Loucy (cell line): Measurements from ENCODE around the gene GJB4.

Experiments
- H2AFZ ChIP-seq: fragments of 200-600 bp; sonication (generic); 2 replicates; pipeline ENCODE4 v1.6.0; 2016; ENCODE audit warnings: antibody characterized with exemption, mild to moderate bottlenecking, low read length, moderate library complexity
- H3F3A ChIP-seq: fragments of 200-600 bp; 2 replicates; pipeline ENCODE4 v1.6.0; 2016; ENCODE audit warnings: antibody characterized with exemption, low read depth, mild to moderate bottlenecking
- H3K27me3 ChIP-seq: fragments of 200-600 bp; sonication (generic); 2 replicates; pipeline ENCODE4 v1.6.1; 2014; ENCODE audit warnings: low read length, mild to moderate bottlenecking; ENCODE audit not compliant: insufficient read depth, poor library complexity, severe bottlenecking
- H3K36me3 ChIP-seq: fragments of 200-600 bp; sonication (generic); 2 replicates; pipeline ENCODE4 v1.6.1; 2016; ENCODE audit warnings: low read length; ENCODE audit not compliant: insufficient read depth
- H3K4me1 ChIP-seq: fragments of 200-600 bp; sonication (generic); 2 replicates; pipeline ENCODE4 v1.5.1; 2014; ENCODE audit warnings: low read length, mild to moderate bottlenecking; ENCODE audit not compliant: insufficient read depth, poor library complexity, severe bottlenecking
- H3K4me2 ChIP-seq: fragments of 200-600 bp; sonication (generic); 2 replicates; pipeline ENCODE4 v1.6.0; 2014; ENCODE audit warnings: antibody characterized with exemption, low read length, low read depth, mild to moderate bottlenecking; ENCODE audit not compliant: poor library complexity, severe bottlenecking
- H3K4me3 ChIP-seq: fragments of 200-600 bp; sonication (generic); 2 replicates; pipeline ENCODE4 v1.5.1; 2014; ENCODE audit warnings: low read length, mild to moderate bottlenecking, mixed read lengths; ENCODE audit not compliant: poor library complexity, severe bottlenecking
- H3K79me2 ChIP-seq: fragments of 200-600 bp; sonication (generic); 2 replicates; pipeline ENCODE4 v1.6.1; 2014; ENCODE audit warnings: low read length; ENCODE audit not compliant: insufficient read depth
- H3K9ac ChIP-seq: fragments of 200-600 bp; sonication (generic); 2 replicates; pipeline ENCODE4 v1.6.0; 2014; ENCODE audit warnings: mild to moderate bottlenecking, low read depth, low read length, moderate library complexity; ENCODE audit not compliant: poor library complexity, severe bottlenecking
- H3K9me2 ChIP-seq: fragments of 200-600 bp; sonication (generic); replicated peaks from 2 replicates; pipeline ENCODE4 v1.6.1; 2016; ENCODE audit warnings: low read depth, low read length, mixed read lengths
- H3K9me3 ChIP-seq: fragments of 200-600 bp; sonication (generic); 2 replicates; pipeline ENCODE4 v1.6.1; 2014; ENCODE audit warnings: mild to moderate bottlenecking, antibody characterized with exemption, low read length, low read depth; ENCODE audit not compliant: insufficient read depth
- H4K20me1 ChIP-seq: fragments of 200-600 bp; sonication (generic); 2 replicates; pipeline ENCODE4 v1.6.0; 2014; ENCODE audit warnings: antibody characterized with exemption, low read length, mild to moderate bottlenecking; ENCODE audit not compliant: insufficient read depth, poor library complexity, severe bottlenecking
- EZH2phosphoT487 ChIP-seq: fragments of 200-600 bp; IDR thresholded peaks from 2 replicates; pipeline ENCODE4 v1.6.1; 2018; ENCODE audit warnings: antibody characterized with exemption, mild to moderate bottlenecking, moderate library complexity, borderline replicate concordance
- TF ChIP-seq, protein P1 (sequence below): fragments of 200-600 bp; sonication (generic); conservative IDR thresholded peaks from 2 replicates; pipeline ENCODE4 v1.5.1; 2014; ENCODE audit warnings: mild to moderate bottlenecking, antibody characterized with exemption, low read length

Gene GJB4

DNA sequence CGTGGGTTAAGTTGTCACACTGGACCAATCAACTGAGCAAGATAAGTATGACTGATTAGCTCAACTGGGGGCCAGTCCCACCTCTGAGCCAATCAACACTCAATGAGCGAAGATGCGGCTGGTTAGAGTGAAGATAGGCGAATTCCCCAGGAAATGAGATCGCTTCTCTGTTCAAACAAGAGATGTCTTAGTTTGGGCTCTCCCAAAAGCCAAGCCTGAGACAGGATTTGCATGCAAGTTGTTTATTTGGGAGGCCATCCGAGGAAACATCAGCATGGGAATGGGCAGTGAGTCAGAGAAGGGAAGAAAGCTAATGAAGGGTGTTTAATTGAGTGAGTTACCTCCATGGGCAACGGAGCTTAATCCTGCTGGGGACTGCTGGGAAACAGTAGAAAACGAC lies 9.5 kb upstream of the GJB4 start:
- Histone ChIP-seq H3K79me2 (no peaks in the 10 kb centered on the region), H3K9me3 (no peaks in the 10 kb centered on the region), H3K9me2 (no peaks in the 10 kb centered on the region), H3F3A (no peaks in the 10 kb centered on the region), H3K36me3 (no peaks in the 10 kb centered on the region), H2AFZ (no peak overlapping the region), H3K9ac (no peak overlapping the region), H3K4me2 (no peak overlapping the region), H3K4me3 (no peak overlapping the region), H3K4me1 (no peaks in the 10 kb centered on the region), H3K27me3 (no peaks in the 10 kb centered on the region), H4K20me1 (no peaks in the 10 kb centered on the region)
- TF ChIP-seq, protein P1, sequence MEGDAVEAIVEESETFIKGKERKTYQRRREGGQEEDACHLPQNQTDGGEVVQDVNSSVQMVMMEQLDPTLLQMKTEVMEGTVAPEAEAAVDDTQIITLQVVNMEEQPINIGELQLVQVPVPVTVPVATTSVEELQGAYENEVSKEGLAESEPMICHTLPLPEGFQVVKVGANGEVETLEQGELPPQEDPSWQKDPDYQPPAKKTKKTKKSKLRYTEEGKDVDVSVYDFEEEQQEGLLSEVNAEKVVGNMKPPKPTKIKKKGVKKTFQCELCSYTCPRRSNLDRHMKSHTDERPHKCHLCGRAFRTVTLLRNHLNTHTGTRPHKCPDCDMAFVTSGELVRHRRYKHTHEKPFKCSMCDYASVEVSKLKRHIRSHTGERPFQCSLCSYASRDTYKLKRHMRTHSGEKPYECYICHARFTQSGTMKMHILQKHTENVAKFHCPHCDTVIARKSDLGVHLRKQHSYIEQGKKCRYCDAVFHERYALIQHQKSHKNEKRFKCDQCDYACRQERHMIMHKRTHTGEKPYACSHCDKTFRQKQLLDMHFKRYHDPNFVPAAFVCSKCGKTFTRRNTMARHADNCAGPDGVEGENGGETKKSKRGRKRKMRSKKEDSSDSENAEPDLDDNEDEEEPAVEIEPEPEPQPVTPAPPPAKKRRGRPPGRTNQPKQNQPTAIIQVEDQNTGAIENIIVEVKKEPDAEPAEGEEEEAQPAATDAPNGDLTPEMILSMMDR, result no peak
- TF ChIP-seq EZH2phosphoT487, result no peak

DNA sequence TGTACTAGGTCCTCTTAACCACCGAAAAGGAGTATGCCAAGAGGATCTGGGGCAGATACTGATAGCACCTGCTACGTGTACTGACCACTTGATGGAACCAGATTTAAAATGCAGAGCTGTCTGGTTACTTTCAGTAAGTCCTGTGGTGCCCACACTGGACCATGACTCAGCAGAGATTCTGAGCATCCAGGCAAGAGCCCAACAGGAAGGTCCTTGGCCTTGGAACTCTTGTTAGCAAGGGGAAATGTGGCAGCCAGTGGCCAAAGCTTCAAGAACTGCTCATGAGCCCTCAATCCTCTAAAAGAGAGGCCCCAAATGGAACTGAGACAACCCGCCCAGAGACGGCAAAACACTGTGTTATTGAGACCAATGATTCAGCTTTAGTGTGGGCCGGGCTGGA lies 8.9 kb upstream of the GJB4 start:
- no peaks in the 10 kb centered on the region for H3K4me1 ChIP-seq
- no peak overlapping the region for H3K9ac ChIP-seq
- H3F3A ChIP-seq, result no peaks in the 10 kb centered on the region
- H4K20me1 ChIP-seq, result no peaks in the 10 kb centered on the region
- H3K9me2 ChIP-seq, result no peaks in the 10 kb centered on the region
- no peaks in the 10 kb centered on the region for H3K36me3 ChIP-seq
- no peaks in the 10 kb centered on the region for H3K79me2 ChIP-seq
- H3K9me3 ChIP-seq, result no peaks in the 10 kb centered on the region
- TF ChIP-seq, protein P1, result no peak
- TF ChIP-seq EZH2phosphoT487, result no peak
- H2AFZ ChIP-seq, result no peak overlapping the region
- H3K4me3 ChIP-seq, result no peak overlapping the region
- H3K4me2 ChIP-seq, result no peak overlapping the region
- H3K27me3 ChIP-seq, result no peaks in the 10 kb centered on the region

DNA sequence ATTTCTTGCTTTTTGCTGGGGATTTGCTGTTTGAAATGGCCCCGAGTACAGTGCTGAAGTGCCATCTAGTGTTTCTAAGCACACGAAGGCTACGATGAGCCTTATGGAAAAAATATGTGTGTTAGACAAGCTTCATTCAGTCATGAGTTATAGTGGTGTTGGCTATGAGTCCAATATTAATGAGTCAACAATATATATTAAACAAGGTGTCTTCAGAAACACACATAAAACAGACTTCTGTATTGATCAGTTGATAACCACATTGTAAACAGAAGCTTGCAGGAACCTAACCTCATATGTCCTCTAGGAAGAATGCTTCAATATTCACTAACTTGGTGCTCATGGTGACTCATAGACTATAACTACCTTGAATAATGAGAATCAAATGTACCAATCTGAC lies 6.4 kb upstream of the GJB4 start:
- no peaks in the 10 kb centered on the region for H3K9me2 ChIP-seq
- no peaks in the 10 kb centered on the region for H3K36me3 ChIP-seq
- no peaks in the 10 kb centered on the region for H3K27me3 ChIP-seq
- H3K9ac ChIP-seq, result no peak overlapping the region
- H3K4me3 ChIP-seq, result no peak overlapping the region
- H3K79me2 ChIP-seq, result no peaks in the 10 kb centered on the region
- H3K9me3 ChIP-seq, result no peaks in the 10 kb centered on the region
- no peaks in the 10 kb centered on the region for H3K4me1 ChIP-seq
- H4K20me1 ChIP-seq, result no peaks in the 10 kb centered on the region
- H3K4me2 ChIP-seq, result no peak overlapping the region
- H2AFZ ChIP-seq, result no peak overlapping the region
- TF ChIP-seq, protein P1, result peak; percentile 31; the same call in 1 of the 2 replicates
- TF ChIP-seq EZH2phosphoT487, result no peak
- H3F3A ChIP-seq, result no peaks in the 10 kb centered on the region
